NCI-H2171 (cell line): Measurements from ENCODE around the gene ATP13A5.
A peak's percentile ranks its signal among the peaks of the same experiment; 100 is the strongest.

Source experiments
- DNase-seq: peaks from one replicate; lab custom pipeline; 2025; lab: John Stamatoyannopoulos, UW

ATP13A5 gene

GRCh38 chr3:193378706-193379105 lies at the start of gene ATP13A5:
Gene ATP13A5 (minus strand): TSS chr3:193378753. CDS start chr3:193378725, 28 bp downstream.
- no peak for DNase-seq

GRCh38 chr3:193418576-193419373 lies 40.2 kb upstream of the ATP13A5 start:
- DNase-seq = no peak

GRCh38 chr3:193416629-193417028 lies 38.1 kb upstream of the ATP13A5 start:
- DNase-seq = no peak

- no peak for DNase-seq
These were observed 29.1 kb upstream of the ATP13A5 start for GRCh38 chr3:193407688-193408087.

DNA sequence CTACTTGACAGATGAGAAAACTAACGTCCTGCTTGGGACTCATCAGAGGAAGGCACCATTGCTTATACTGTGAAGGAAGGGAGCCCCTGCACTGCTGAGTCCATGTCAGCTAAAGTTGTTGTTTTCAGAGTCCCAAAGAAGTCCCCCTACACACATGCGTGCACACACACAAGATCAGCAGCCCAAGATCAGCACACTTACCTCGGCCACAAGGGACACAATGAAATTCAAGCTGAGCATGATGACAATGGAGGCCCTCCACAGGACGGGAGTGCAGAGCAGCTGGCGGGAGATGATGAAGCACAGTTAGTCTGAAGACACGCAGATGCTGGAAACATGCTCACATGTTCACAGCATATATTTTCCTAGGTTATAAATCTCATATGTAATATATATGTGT lies 28.6 kb upstream of the ATP13A5 start:
- peak; percentile 3 for DNase-seq

DNA sequence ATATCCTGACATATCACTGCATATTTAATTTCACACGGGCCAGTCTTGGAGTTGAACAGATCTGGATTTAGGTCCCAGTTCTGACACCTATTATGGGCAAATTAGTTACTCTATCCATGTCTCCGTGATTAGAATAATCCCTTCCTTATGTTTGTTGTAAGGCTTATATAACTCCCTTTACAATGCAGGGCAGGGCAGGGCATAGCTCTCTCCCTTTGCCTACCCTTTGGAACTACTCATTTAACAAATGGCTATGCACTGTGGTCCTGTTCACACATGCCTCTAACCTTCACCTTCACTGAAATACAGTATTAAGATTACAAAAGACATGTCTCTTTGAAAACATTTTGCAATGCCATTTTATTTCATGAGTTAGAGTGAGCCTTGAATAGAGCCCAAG lies 24.8 kb upstream of the ATP13A5 start:
- no peak for DNase-seq

GRCh38 chr3:193400304-193400703 lies 21.8 kb upstream of the ATP13A5 start:
- no peak for DNase-seq

DNA sequence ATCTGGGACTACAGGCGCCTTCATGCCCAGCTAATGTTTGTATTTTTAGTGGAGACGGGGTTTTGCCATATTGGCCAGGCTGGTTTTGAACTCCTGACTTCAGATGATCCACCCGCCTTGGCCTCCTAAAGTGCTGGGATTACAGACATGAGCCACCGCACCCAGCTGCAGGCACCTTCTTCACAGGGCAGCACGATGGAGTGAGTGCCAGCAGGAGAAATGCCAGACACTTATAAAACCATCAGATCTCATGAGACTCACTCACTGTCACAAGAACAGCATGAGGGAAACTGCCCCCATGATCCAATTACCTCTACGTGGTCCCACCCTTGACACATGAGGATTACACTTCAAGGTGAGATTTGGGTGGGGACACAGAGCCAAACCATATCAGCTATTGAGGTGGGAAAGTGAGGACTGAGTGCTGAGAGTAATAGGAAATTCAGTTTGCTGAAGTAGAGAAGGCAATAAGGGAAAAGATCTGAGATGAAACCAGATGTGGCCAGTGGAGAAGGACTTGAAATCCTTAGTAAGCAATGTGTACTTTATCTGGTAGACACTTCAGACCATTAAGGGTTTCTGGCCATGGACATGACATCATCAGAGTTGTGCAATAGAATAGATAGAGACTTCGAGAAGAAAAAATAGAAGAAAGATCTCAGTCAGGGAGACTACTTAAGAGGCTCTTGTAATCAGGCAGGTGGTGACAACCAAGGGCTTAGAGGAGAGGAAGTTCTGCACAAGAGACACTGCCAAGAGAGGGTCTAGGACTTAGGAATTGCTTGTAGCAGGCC lies 18.1 kb upstream of the ATP13A5 start:
- no peak for DNase-seq

GRCh38 chr3:193391902-193392301 lies 13.3 kb upstream of the ATP13A5 start:
- DNase-seq = peak; percentile 4

GRCh38 chr3:193389335-193389734 lies 10.8 kb upstream of the ATP13A5 start:
- DNase-seq = no peak

GRCh38 chr3:193388361-193388760 lies 9.8 kb upstream of the ATP13A5 start:
- DNase-seq = no peak

DNA sequence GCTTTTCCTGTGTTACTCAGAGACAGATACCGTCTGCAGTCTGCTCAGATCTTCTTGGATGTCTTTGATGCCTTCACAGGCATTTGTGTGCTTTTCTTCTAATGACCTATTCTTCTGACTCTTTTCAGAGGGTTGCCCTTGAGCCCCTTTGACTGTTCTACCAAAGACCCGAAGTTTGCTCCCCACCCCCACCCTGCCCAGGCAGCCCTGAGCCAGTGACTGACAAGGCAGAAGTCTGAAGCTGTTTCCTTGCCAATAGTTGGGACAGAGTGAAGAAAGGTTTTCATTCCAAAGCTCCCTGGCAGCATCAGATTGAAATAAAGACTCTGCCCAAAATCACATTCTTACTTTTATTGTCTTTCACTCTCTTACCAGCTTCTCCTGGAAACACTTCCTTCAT lies 9.0 kb upstream of the ATP13A5 start:
- DNase-seq = no peak

GRCh38 chr3:193377591-193377990 lies 962 bp downstream of the ATP13A5 start:
- no peak for DNase-seq

DNA sequence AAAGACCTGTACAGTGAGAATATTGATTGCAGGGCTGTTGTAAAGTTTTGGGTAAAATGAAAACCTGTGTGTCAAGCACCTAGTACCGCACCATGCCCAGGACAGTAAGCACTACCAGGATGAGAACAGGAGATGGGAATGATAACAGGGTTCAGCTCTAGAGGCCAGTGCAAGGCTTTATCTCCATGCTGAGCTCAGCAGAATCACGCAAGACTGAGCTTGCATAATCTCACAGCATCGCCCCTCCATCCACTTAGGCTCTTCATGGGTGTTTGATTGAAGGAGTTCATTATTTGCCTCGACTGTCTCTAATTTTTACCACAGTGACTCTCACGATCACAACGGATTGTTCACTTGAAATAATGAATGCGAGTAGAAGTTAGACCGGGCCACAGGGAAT lies 2.9 kb downstream of the ATP13A5 start:
- no peak for DNase-seq

- no peak for DNase-seq
These were observed 5.8 kb downstream of the ATP13A5 start for GRCh38 chr3:193372783-193373182.

DNA sequence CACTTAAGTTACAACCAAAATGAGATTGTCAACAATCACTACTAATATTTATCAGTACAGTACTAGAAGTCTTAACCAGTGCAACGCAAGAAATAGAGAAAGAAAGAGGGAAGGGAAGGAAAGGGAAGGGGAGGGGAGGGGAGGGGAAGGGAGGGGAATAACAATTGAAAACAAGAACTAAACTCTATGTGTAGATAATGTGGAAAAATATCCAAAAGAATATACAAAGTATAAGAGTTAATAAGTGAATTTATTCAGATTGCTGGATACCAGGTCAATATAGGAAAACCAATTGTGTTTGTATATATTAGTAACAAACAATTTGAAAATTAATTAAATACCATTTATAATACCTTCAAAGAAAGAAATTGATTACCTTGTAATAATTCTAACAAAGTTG lies 10.7 kb downstream of the ATP13A5 start:
- DNase-seq = no peak

GRCh38 chr3:193357291-193357690 lies 21.3 kb downstream of the ATP13A5 start:
- no peak for DNase-seq

- no peak for DNase-seq
These were observed 24.1 kb downstream of the ATP13A5 start for GRCh38 chr3:193354423-193354822.

DNA sequence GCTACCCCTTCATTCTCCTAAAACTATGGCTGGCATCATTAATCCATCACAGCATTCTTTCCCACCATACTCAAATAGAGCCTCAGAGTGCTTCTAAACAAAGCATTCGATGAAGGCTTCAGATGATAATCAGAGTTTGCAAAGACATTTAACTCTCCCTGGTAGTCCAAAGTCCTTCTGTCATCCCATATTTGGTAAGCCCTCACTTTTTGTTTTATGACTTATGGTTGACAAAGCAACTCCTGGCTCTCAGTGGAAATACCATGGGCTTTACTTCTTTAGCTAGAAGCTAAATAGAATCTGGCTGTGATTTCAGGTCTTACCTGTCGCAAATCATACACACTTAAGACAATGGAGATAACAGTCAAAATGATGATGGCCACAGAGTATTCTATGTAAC lies 27.8 kb downstream of the ATP13A5 start:
- DNase-seq = no peak

DNA sequence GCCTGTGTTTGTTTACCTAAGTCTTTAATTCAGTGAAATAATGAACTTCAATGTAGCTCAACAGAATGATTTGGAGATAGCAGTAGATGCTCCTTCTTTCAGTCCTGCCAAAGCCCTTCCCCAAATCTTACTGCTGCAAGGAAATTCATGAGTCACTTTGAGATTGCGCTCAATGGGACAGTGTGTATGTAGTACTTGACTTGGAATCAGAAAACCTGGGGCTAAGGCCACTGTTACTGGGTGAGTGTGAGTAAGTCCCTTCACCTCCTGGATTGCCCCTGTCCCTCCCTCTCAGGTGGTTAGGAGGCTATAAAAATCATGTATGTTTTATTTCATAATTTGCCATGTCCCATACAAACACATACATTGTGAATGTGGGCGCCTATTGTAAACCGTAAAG lies 29.9 kb downstream of the ATP13A5 start:
- no peak for DNase-seq

- no peak for DNase-seq
These were observed 30.7 kb downstream of the ATP13A5 start for GRCh38 chr3:193347521-193348501.

GRCh38 chr3:193346259-193346658 lies 32.3 kb downstream of the ATP13A5 start:
- no peak for DNase-seq
